ENCODE data around the gene TKTL1. TPM values are rescaled to one million over a fixed set of nuclear protein-coding genes. Genes with fewer than 3 reads are reported as not detected.
A peak's percentile ranks its signal among the peaks of the same experiment; 100 is the strongest.

The TKTL1 gene
- total and polyA plus RNA-seq, 2 of the 4 experiments (the other 2 are of a cell fraction): not detected

- in situ Hi-C loops (cut with MboI; ENCODE audit: low sequenced_read_pairs): no loop called here
These were observed 63.2 kb downstream of the TKTL1 start for GRCh38 chrX:154358829-154359228.

More at GRCh38 chrX:154358829-154359228, 63.2 kb downstream of the TKTL1 start:
- no peak overlapping the region for H3K23ac ChIP-seq (ENCODE audit: low read depth, low read length)
- no peaks in the 10 kb centered on the region for H3K4me1 ChIP-seq (ENCODE audit: control insufficient read depth, insufficient read depth, low read length)
- no peak for DNase-seq
- no peaks in the 10 kb centered on the region for H3K9me3 ChIP-seq (ENCODE audit: control insufficient read depth, insufficient read depth, low read length)
- TF ChIP-seq CTCF (conservative IDR thresholded peaks at IDR 0.05; ENCODE audit: low read depth, low read length): no peak
- no peak for TF ChIP-seq POLR2A (IDR thresholded peaks at IDR 0.05; ENCODE audit: low read depth, low read length)
- no peak for TF ChIP-seq BHLHE40 (IDR thresholded peaks at IDR 0.05; ENCODE audit: low read depth, low read length)
- TF ChIP-seq CHD1 (IDR thresholded peaks at IDR 0.05; ENCODE audit: low read depth, low read length): no peak
- TF ChIP-seq CEBPB (IDR thresholded peaks at IDR 0.05; ENCODE audit: low read depth, low read length): no peak
- TF ChIP-seq RCOR1 (IDR thresholded peaks at IDR 0.05; ENCODE audit: insufficient replicate concordance, low read length): no peak
- TF ChIP-seq RAD21 (IDR thresholded peaks at IDR 0.05; ENCODE audit: low read length): no peak
- no peak for TF ChIP-seq MAZ (IDR thresholded peaks at IDR 0.05; ENCODE audit: borderline replicate concordance, low read depth, low read length)
- no peak for TF ChIP-seq ELK1 (IDR thresholded peaks at IDR 0.05; ENCODE audit: borderline replicate concordance, low read depth, low read length)
- TF ChIP-seq MXI1 (IDR thresholded peaks at IDR 0.05; ENCODE audit: borderline replicate concordance, low read depth, low read length): no peak
- no peak for TF ChIP-seq USF2 (IDR thresholded peaks at IDR 0.05; ENCODE audit: low read depth, low read length)
- no peak for TF ChIP-seq MAFK (IDR thresholded peaks at IDR 0.05; ENCODE audit: low read depth, low read length)
- TF ChIP-seq SMC3 (IDR thresholded peaks at IDR 0.05; ENCODE audit: low read depth, low read length): no peak
- TF ChIP-seq NFE2L2 (IDR thresholded peaks at IDR 0.05; ENCODE audit: low read depth, low read length): no peak
- no peak overlapping the region for H2BK5ac ChIP-seq (ENCODE audit: low read depth, low read length, poor library complexity, severe bottlenecking)
- no peak overlapping the region for H3K56ac ChIP-seq (ENCODE audit: extremely low read depth, insufficient read depth, low read length)
- no peak overlapping the region for H4K91ac ChIP-seq (ENCODE audit: insufficient read depth, low read depth, low read length)
- no peak for ATAC-seq (ENCODE audit: low read depth)
- H2AK5ac ChIP-seq (ENCODE audit: low read depth, low read length): no peak overlapping the region
- peaks cover 90% of the 10 kb centered on the region for H3K36me3 ChIP-seq (ENCODE audit: control insufficient read depth, insufficient read depth, low read length)
- H4K20me1 ChIP-seq (ENCODE audit: insufficient read depth, low read length): peaks cover 99% of the 10 kb centered on the region
- H2BK15ac ChIP-seq (ENCODE audit: low read depth, low read length): no peak overlapping the region
- no TSS peak for BruUV-seq (replicated peaks)
- no peak overlapping the region for H3K18ac ChIP-seq (ENCODE audit: low read depth, low read length)
- CTCF ChIA-PET: no interaction called here
- no peak overlapping the region for H3K9ac ChIP-seq (ENCODE audit: low read depth, low read length)
- H3K27ac ChIP-seq (ENCODE audit: insufficient read depth, low read length): 0 out of 2 replicates have a peak overlapping the region, but pooled peaks have one; percentile 14
- H2AFZ ChIP-seq (replicated peaks; ENCODE audit: low read length, poor library complexity): peak overlapping the region; percentile 28
- intact Hi-C loops (cut with micrococcal nuclease) (no loop called here), dilution Hi-C loops (cut with HindIII; ENCODE audit: low sequenced_read_pairs, unreplicated experiment) (no loop called here)
- H3K4ac ChIP-seq (ENCODE audit: low read depth, low read length): no peak overlapping the region
- no peak overlapping the region for H4K8ac ChIP-seq (ENCODE audit: low read depth in 2 of 2, low read length in 2 of 2)
- H2AK9ac ChIP-seq (replicated peaks; ENCODE audit: low read depth, low read length, poor library complexity): peak overlapping the region; percentile 48
- no peak overlapping the region for H2BK20ac ChIP-seq (ENCODE audit: low read depth, low read length)
- no peak overlapping the region for H3K4me2 ChIP-seq (ENCODE audit: low read depth, low read length)
- 70% methylated on average over 3 of the region's 6 CpGs; no CpG with 5 or more reads in 1 of the 2 experiments for WGBS, 2 experiments (ENCODE audit: extremely low coverage in 2 of 2, insufficient read length in 1 of 2)
- no peak overlapping the region for H3K4me3 ChIP-seq (ENCODE audit: insufficient read depth, low read depth, low read length)
- no peak overlapping the region for H2BK120ac ChIP-seq (ENCODE audit: low read depth, low read length)
- POLR2A ChIA-PET (ENCODE audit: unreplicated experiment): no interaction called here
- peaks cover 7 to 31% of the 10 kb centered on the region in 2 experiments; a peak in 2 of 4 replicates for H3K79me1 ChIP-seq (ENCODE audit: low read depth in 1 of 2, low read length in 2 of 2)
- H3K9me1 ChIP-seq (ENCODE audit: insufficient read depth, low read length): no peaks in the 10 kb centered on the region; the same call in 1 of the 2 replicates
- no peak overlapping the region for H4K5ac ChIP-seq (ENCODE audit: low read depth, low read length)
- no peaks in the 10 kb centered on the region for H3K27me3 ChIP-seq (ENCODE audit: control insufficient read depth, insufficient read depth, low read length)
- no peak overlapping the region for H3K14ac ChIP-seq (replicated peaks; ENCODE audit: low read depth, low read length)
